K562 (cell line): ENCODE results near the gene CCDC144A. TPM values are rescaled to one million over a fixed set of nuclear protein-coding genes. Genes with fewer than 3 reads are reported as not detected.

ENCODE experiments used
- CBX2 ChIP-seq: fragments of 200-600 bp; sonication (generic); IDR thresholded peaks from one replicate; pipeline ENCODE4 v1.6.1; 2012; ENCODE audit warnings: mild to moderate bottlenecking, low read length, inconsistent platforms; ENCODE audit not compliant: insufficient read depth, poor library complexity, severe bottlenecking
- CHD1 ChIP-seq: fragments of 200-600 bp; sonication (generic); IDR thresholded peaks from one replicate; pipeline ENCODE4 v1.6.1; 2012; ENCODE audit warnings: mild to moderate bottlenecking, moderate library complexity, low read length, inconsistent platforms
- FOXK2 ChIP-seq, 2 experiments: fragments of 450-650 bp; IDR thresholded peaks in 1 of 2; conservative IDR thresholded peaks in 1 of 2; 2 replicates each; pipeline ENCODE4 v1.6.1; 2016; ENCODE audit warnings: low read depth in 2 of 2, mild to moderate bottlenecking in 1 of 2
- HMGN3 ChIP-seq: IDR thresholded peaks from 2 replicates; pipeline ENCODE4 v1.6.1; 2011; ENCODE audit warnings: borderline replicate concordance, low read depth, mild to moderate bottlenecking, mixed read lengths, low read length; ENCODE audit not compliant: insufficient read length; ENCODE audit errors: extremely low read depth
- KAT2B ChIP-seq: IDR thresholded peaks from one replicate; pipeline ENCODE4 v1.6.1; 2012; ENCODE audit warnings: low read depth, mild to moderate bottlenecking, control low read depth, inconsistent platforms, low read length, moderate library complexity
- RB1 ChIP-seq: fragments of 450-650 bp; IDR thresholded peaks from 2 replicates; pipeline ENCODE4 v1.6.1; 2017; ENCODE audit warnings: low read depth, mild to moderate bottlenecking
- TARDBP ChIP-seq: fragments of 450-650 bp; IDR thresholded peaks from 2 replicates; pipeline ENCODE4 v1.6.1; 2016
- TEAD1 ChIP-seq, 2 experiments: fragments of 450-650 bp in 1 of 2; sonication (generic) in 1 of 2; formaldehyde crosslinking; IDR thresholded peaks; 2 replicates each; pipeline versions ENCODE4 v1.4.0 to v1.8.0; 2020 to 2022; ENCODE audit warnings: mild to moderate bottlenecking in 2 of 2, missing genetic modification reagents in 1 of 2
- ZBTB33 ChIP-seq: sonication (generic); formaldehyde crosslinking; IDR thresholded peaks from 2 replicates; pipeline ENCODE4 v1.8.1; 2023; ENCODE audit warnings: mild to moderate bottlenecking, missing genetic modification reagents
- ZNF589 ChIP-seq: fragments of 200-800 bp; sonication (Bioruptor generic); IDR thresholded peaks from 2 replicates; pipeline ENCODE4 v1.6.1; 2016; ENCODE audit warnings: low read depth, missing genetic modification characterization, missing compliant biosample characterization
- ZNF717 ChIP-seq: fragments of 250-450 bp; sonication (Bioruptor Pico); IDR thresholded peaks from 2 replicates; pipeline ENCODE4 v1.5.0; 2021
- ZNF778 ChIP-seq: fragments of 450-650 bp; formaldehyde crosslinking; IDR thresholded peaks from 2 replicates; pipeline ENCODE4 v1.4.0; 2020; ENCODE audit warnings: mild to moderate bottlenecking, moderate library complexity
- polyA plus RNA-seq, 8 experiments: library from polyadenylated mRNA; depleted of rRNA in 4 of 8; stranded (reverse) in 5 of 8; unstranded in 3 of 8; fragments of >200 nt; fragmentation: Nextera tagmentation in 2 of 8; fragmentation: Illumina TruSeq in 1 of 8; extraction: Ambion mirVana in 2 of 8; extraction: Trizol in 1 of 8; gene quantifications; 2 replicates each; pipeline versions ENCODE4 v1.2.1 to v1.2.3, GENCODE V29; 2011 to 2014; ENCODE audit warnings: inconsistent platforms in 1 of 8, missing spikeins in 1 of 8
- total RNA-seq, 7 experiments: library from RNA; depleted of rRNA in 6 of 7; stranded (reverse); fragments of >200 nt in 6 of 7; fragmentation: Illumina TruSeq in 2 of 7; extraction: Trizol in 2 of 7; gene quantifications; 2 replicates each; pipeline versions ENCODE4 v1.2.1 to v1.2.3, GENCODE V29; 2011 to 2021; ENCODE audit warnings: low replicate concordance in 1 of 7

CCDC144A gene
- total and polyA plus RNA-seq, 9 of the 15 experiments (the other 6 are each of a cell fraction or from before 2014, with no cell fraction given): 0.03 to 0.76 (median 0.36) TPM

GRCh38 chr17:16652252-16652651, 37.8 kb upstream of the CCDC144A start (continued):
- TF ChIP-seq ZNF778 (CRISPR knock-in tag) (no peak), ZNF717 (no peak), ZNF589 (no peak), CBX2 (no peak), ZBTB33 (no peak), KAT2B (no peak), TARDBP (no peak), CHD1 (no peak), RB1 (no peak), FOXK2 (conservative IDR thresholded peaks at IDR 0.05 in 1 of 2, IDR thresholded peaks at IDR 0.05 in 1 of 2; ENCODE audit: low read depth in 2 of 2) (no peak), TEAD1 (CRISPR knock-in tag; IDR thresholded peaks at IDR 0.05) (no peak), HMGN3 (no peak)
